Large intestine (tissue), 3 donors: Measurements from ENCODE around the gene ABCC1. TPM values are rescaled to one million over a fixed set of nuclear protein-coding genes. Genes with fewer than 3 reads are reported as not detected.
A peak's percentile ranks its signal among the peaks of the same experiment; 100 is the strongest.

ENCODE experiments used
- DNase-seq, 2 donors: peaks; one replicate each; pipeline versions ENCODE4 v3.0.0 to v3.0.0-alpha.2; 2013
- H3K27ac ChIP-seq: one replicate; pipeline ENCODE4 v1.5.1; 2013; ENCODE audit warnings: low read length
- H3K27me3 ChIP-seq: 2 replicates; pipeline ENCODE4 v1.6.1; 2013; ENCODE audit warnings: low read length; ENCODE audit not compliant: control insufficient read depth, insufficient read depth
- H3K36me3 ChIP-seq: 2 replicates; pipeline ENCODE4 v1.6.1; 2013; ENCODE audit warnings: low read length; ENCODE audit not compliant: control insufficient read depth, insufficient read depth
- H3K4me1 ChIP-seq: one replicate; pipeline ENCODE4 v1.6.1; 2013; ENCODE audit warnings: low read length; ENCODE audit not compliant: control insufficient read depth, insufficient read depth
- H3K4me3 ChIP-seq: one replicate; pipeline ENCODE4 v1.5.1; 2013; ENCODE audit warnings: low read length
- H3K9me3 ChIP-seq: one replicate; pipeline ENCODE4 v1.6.1; 2013; ENCODE audit warnings: mild to moderate bottlenecking, low read depth, low read length, moderate library complexity; ENCODE audit not compliant: control insufficient read depth
- WGBS: methylation state at CpG from one replicate; pipeline ENCODE4 v1.1.5; 2013; ENCODE audit warnings: low lambda C conversion rate; ENCODE audit not compliant: insufficient coverage; 5-methylcytosine and 5-hydroxymethylcytosine counted together
- polyA plus RNA-seq: library from polyadenylated mRNA; unstranded; fragments of 120-200 nt; gene quantifications from one replicate; pipeline ENCODE4 v1.2.1, GENCODE V29; 2013

Gene ABCC1
- polyA plus RNA-seq, 1 donor = 10.6 TPM

GRCh38 chr16:15942931-15943690 is 6.3 kb upstream of the ABCC1 start:
- no peaks in the 10 kb centered on the region for H3K4me1 ChIP-seq
- DNase-seq = no peak
- H3K9me3 ChIP-seq = no peaks in the 10 kb centered on the region
- no peaks in the 10 kb centered on the region for H3K27me3 ChIP-seq
- 85% methylated on average over 4 of the region's 6 CpGs for WGBS
- no peak overlapping the region for H3K27ac ChIP-seq
- no peak overlapping the region for H3K4me3 ChIP-seq
- H3K36me3 ChIP-seq = no peaks in the 10 kb centered on the region

DNA sequence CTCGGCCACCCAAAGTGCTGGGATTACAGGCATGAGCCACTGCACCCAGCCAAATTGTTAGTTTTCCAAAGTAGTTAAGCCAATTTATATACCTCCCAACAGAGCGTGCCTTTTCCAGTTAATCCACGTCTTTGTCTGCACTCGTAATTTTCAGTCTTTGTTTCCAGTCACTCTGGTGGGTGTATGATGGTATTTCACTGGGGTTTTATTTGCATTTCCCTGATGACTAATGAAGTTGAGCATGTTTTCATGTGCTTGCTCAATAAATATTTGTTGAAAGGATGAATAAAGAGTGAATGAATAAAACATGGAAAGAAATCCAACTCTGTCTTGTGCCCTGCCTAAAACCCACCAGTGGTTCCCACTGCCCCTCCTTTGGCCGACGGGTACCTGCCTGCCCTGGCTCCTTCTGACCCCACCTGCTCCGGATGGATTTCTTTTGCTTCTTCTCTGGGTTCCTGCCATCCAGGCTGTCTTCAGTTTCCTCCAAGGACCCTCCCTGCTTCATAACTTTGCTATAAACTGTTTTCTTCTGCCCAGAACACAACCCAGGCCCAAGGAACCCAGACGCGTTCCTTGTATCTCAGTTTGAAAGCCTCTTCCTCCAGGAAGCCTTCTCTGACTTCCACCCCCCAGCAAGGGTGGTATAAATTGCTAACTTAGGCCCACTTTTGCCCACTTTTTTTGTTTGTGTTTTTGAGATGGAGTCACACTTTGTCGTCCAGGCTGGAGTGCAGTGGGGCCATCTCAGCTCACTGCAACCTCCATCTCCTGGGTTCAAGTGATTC is 3.0 kb upstream of the ABCC1 start:
- DNase-seq = no peak
- Histone ChIP-seq H3K4me3 (no peak overlapping the region), H3K9me3 (no peaks in the 10 kb centered on the region), H3K36me3 (no peaks in the 10 kb centered on the region), H3K4me1 (peaks cover 6% of the 10 kb centered on the region), H3K27ac (no peak overlapping the region), H3K27me3 (peaks cover 14% of the 10 kb centered on the region)
- WGBS = 82% methylated on average over 5 of the region's 10 CpGs

GRCh38 chr16:15947983-15948509 is 1.4 kb upstream of the ABCC1 start:
- no CpG with 5 or more reads among the region's 4 CpGs for WGBS
- Histone ChIP-seq H3K27ac (no peak overlapping the region), H3K27me3 (peaks cover 14% of the 10 kb centered on the region), H3K4me3 (no peak overlapping the region), H3K4me1 (peaks cover 6% of the 10 kb centered on the region), H3K9me3 (no peaks in the 10 kb centered on the region), H3K36me3 (no peaks in the 10 kb centered on the region)
- DNase-seq = no peak

- Histone ChIP-seq H3K9me3 (no peaks in the 10 kb centered on the region), H3K27me3 (peaks cover 14% of the 10 kb centered on the region), H3K36me3 (no peaks in the 10 kb centered on the region), H3K4me3 (peak overlapping the region; percentile 56), H3K27ac (no peak overlapping the region), H3K4me1 (peaks cover 6% of the 10 kb centered on the region)
- DNase-seq = peak in 1 of 2 donors; percentile 12
- 0% methylated on average over 1 of the region's 18 CpGs for WGBS
Measured at GRCh38 chr16:15948532-15949209, 745 bp upstream of the ABCC1 start.

- 10% methylated on average over 2 of the region's 18 CpGs for WGBS
- DNase-seq = peak in 1 of 2 donors; percentile 30
- Histone ChIP-seq H3K9me3 (no peaks in the 10 kb centered on the region), H3K4me3 (peak overlapping the region; percentile 54), H3K27me3 (peaks cover 14% of the 10 kb centered on the region), H3K27ac (peak overlapping the region; percentile 39), H3K4me1 (peaks cover 6% of the 10 kb centered on the region), H3K36me3 (no peaks in the 10 kb centered on the region)
Measured at GRCh38 chr16:15950161-15950854, 892 bp downstream of the ABCC1 start.

DNA sequence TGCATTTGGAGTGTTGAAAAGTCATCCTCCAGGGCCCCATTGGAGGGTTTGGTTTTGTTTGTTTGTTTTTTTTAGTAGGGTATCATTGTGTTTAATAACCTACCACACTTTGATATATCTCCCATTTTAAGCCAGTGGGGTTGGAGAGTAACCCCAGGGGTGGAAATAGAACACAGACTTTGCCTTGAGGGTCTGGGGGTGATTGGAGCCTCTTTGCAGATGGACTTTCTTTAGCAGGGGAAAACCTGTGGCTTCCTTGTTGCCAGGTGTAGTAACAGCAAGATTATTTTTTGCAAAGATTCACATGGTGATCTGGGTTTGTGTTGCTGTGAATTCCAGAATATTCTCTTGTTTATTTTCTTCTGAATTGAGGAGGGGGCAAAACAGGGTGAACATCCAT is 1.5 kb downstream of the ABCC1 start:
- H3K4me1 ChIP-seq = peaks cover 6% of the 10 kb centered on the region
- peak overlapping the region; percentile 54 for H3K4me3 ChIP-seq
- H3K36me3 ChIP-seq = no peaks in the 10 kb centered on the region
- H3K9me3 ChIP-seq = no peaks in the 10 kb centered on the region
- H3K27me3 ChIP-seq = peaks cover 14% of the 10 kb centered on the region
- no peak overlapping the region for H3K27ac ChIP-seq
- no peak for DNase-seq

DNA sequence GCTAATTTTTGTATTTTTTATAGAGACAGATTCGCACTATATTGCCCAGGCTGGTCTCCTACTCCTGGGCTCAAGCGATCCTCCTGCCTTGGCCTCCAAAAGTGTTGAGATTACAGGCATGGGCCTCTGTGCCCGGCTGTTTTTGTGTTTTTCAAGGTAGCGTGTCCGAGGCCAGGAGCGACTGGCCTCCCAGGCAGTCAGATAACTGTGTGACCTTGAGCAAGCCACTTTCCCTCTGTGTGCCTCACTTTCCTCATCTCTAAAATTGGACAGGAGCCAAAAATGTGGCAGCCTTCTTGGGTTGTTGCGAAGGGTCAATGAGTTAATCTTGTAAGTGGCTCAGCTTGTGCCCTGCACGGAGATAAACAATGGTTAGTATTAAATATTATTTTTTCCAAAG is 2.4 kb downstream of the ABCC1 start:
- H3K27ac ChIP-seq = no peak overlapping the region
- WGBS = no CpG with 5 or more reads among the region's 8 CpGs
- no peak overlapping the region for H3K4me3 ChIP-seq
- no peak for DNase-seq
- H3K27me3 ChIP-seq = peaks cover 14% of the 10 kb centered on the region
- no peaks in the 10 kb centered on the region for H3K9me3 ChIP-seq
- peaks cover 6% of the 10 kb centered on the region for H3K4me1 ChIP-seq
- no peaks in the 10 kb centered on the region for H3K36me3 ChIP-seq

DNA sequence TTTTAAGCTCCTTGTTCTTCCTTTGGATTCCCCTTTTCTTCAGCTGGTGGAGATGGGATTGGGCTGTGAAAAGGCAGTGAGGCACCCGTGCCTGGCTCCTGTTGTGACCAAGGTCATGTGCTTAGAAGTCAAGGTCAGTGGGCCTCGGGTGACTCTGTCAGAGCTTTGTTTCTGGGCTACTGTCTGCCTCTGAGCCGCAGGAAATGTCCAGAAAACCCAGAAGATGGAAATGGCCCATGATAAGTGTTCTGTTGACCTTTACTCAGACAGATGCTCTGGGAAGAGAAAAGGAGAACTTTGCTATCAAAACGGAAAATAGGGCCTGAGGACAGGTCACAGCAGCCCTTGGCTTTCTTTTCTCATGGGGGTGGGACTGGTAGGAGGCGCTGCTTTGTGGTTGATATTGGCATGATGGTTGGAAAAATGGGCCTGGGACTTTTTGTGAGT is 2.9 kb downstream of the ABCC1 start:
- no peak overlapping the region for H3K27ac ChIP-seq
- H3K36me3 ChIP-seq = no peaks in the 10 kb centered on the region
- H3K4me3 ChIP-seq = no peak overlapping the region
- no CpG with 5 or more reads among the region's 5 CpGs for WGBS
- peaks cover 6% of the 10 kb centered on the region for H3K4me1 ChIP-seq
- DNase-seq = no peak
- no peaks in the 10 kb centered on the region for H3K9me3 ChIP-seq
- peaks cover 14% of the 10 kb centered on the region for H3K27me3 ChIP-seq

- no CpG with 5 or more reads among the region's 8 CpGs for WGBS
Measured at GRCh38 chr16:15953477-15953876, 4.1 kb downstream of the ABCC1 start.

More at GRCh38 chr16:15953477-15953876, 4.1 kb downstream of the ABCC1 start:
- no peak for DNase-seq
- Histone ChIP-seq H3K36me3 (no peaks in the 10 kb centered on the region), H3K27ac (no peak overlapping the region), H3K27me3 (peaks cover 14% of the 10 kb centered on the region), H3K4me3 (no peak overlapping the region), H3K4me1 (peaks cover 6% of the 10 kb centered on the region), H3K9me3 (no peaks in the 10 kb centered on the region)
